Thyroid gland (tissue), 4 donors: Measurements from ENCODE around the gene TOM1L2.

ENCODE experiments used
- POLR2A ChIP-seq, 2 donors: fragments of 450-650 bp; IDR thresholded peaks; one replicate each; pipeline ENCODE4 v1.6.1; 2017; ENCODE audit warnings: antibody characterized with exemption in 2 of 2, mild to moderate bottlenecking in 2 of 2, moderate library complexity in 1 of 2
- TF ChIP-seq, protein P1 (sequence below), 6 experiments: fragments of 200-600 bp in 3 of 6; fragments of 450-650 bp in 3 of 6; sonication (generic) in 3 of 6; IDR thresholded peaks; one replicate each; pipeline ENCODE4 v1.5.1; 2016 to 2019; ENCODE audit warnings: antibody characterized with exemption in 6 of 6, mild to moderate bottlenecking in 2 of 6, inconsistent platforms in 1 of 6, moderate library complexity in 1 of 6

DNA sequence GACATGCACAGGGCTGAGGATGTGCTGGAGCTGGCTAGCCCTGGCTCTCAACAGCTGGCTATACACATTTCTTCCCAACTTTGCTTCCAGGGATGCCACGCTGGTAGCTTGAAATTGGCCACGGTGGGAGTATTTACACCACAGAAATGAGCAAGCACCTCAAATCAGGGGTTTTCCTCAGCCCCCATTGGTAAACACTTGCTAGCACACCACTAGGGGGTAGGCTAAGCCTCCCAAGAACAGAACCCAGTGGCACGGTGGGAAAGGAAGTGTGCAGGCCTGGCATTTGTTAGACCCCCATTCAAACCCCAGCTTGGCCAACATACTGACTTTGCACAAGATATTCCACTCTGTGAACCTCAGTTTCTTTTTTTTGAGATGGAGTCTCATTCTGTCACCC lies 13.4 kb upstream of the TOM1L2 start:
- TF ChIP-seq, protein P1, sequence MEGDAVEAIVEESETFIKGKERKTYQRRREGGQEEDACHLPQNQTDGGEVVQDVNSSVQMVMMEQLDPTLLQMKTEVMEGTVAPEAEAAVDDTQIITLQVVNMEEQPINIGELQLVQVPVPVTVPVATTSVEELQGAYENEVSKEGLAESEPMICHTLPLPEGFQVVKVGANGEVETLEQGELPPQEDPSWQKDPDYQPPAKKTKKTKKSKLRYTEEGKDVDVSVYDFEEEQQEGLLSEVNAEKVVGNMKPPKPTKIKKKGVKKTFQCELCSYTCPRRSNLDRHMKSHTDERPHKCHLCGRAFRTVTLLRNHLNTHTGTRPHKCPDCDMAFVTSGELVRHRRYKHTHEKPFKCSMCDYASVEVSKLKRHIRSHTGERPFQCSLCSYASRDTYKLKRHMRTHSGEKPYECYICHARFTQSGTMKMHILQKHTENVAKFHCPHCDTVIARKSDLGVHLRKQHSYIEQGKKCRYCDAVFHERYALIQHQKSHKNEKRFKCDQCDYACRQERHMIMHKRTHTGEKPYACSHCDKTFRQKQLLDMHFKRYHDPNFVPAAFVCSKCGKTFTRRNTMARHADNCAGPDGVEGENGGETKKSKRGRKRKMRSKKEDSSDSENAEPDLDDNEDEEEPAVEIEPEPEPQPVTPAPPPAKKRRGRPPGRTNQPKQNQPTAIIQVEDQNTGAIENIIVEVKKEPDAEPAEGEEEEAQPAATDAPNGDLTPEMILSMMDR (IDR thresholded peaks at IDR 0.05): no peak
- no peak for TF ChIP-seq POLR2A (IDR thresholded peaks at IDR 0.05)
